ENCODE measurements around the gene GFI1B. TPM values are rescaled to one million over a fixed set of nuclear protein-coding genes. Genes with fewer than 3 reads are reported as not detected.
A peak's percentile ranks its signal among the peaks of the same experiment; 100 is the strongest.
"Not testable (repeated sequence)": the region's sequence is repeated elsewhere in the genome, so short reads cannot be mapped to it uniquely, and the experiment has no call there.

Gene GFI1B
- polyA plus RNA-seq, 3 donors = 0.71 to 0.91 (median 0.78) TPM

DNA sequence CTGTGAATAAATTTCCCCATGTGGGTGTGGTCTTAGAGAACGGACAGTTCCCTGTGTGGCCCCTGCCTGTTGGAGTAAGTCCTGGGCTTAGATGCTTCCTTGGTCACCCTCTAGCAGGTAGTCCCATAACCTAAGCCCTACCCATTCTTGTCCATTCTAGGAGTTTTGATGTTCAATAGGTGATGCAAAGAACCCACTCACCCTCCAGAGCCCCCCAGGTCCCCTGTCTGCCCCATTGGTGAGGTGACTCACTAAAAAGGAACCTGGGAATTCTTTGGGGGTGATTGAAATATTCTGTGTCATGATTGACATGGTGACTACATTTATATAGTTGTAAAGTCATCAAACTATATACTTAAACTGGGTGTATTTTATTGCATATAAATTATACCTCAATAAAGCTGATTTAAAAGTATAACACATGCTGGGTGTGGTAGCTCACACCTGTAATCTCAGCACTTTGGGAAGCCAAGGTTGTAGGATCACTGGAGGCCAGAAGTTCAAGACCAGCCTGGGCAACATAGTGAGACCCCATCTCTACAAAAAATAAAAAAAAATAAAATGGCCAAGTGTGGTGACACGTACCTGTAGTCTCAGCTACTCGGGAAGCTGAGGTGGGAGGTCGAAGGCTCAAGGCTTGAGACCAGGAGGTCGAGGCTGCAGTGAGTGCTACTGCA, 31.6 kb downstream of the GFI1B start:
- no peak for DNase-seq

DNA sequence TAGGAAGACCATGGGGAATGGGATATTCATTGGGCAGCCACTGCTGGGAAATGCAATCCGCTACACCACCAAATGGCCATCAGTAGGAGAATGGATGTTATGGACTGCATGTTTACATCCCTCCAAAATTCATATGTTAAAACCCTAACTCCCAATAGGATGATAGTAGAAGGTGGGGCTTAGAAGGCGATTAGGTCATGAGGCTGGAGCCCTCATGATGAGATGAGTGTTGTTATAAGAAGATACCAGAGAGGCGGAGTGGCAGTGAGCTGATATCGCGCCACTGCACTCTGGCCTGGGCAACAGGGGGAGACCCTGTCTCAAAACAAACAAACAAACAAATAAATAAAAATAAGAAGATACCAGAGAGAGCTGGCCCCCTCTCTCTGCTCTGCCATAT, 36.2 kb downstream of the GFI1B start:
- no peak for DNase-seq

DNA sequence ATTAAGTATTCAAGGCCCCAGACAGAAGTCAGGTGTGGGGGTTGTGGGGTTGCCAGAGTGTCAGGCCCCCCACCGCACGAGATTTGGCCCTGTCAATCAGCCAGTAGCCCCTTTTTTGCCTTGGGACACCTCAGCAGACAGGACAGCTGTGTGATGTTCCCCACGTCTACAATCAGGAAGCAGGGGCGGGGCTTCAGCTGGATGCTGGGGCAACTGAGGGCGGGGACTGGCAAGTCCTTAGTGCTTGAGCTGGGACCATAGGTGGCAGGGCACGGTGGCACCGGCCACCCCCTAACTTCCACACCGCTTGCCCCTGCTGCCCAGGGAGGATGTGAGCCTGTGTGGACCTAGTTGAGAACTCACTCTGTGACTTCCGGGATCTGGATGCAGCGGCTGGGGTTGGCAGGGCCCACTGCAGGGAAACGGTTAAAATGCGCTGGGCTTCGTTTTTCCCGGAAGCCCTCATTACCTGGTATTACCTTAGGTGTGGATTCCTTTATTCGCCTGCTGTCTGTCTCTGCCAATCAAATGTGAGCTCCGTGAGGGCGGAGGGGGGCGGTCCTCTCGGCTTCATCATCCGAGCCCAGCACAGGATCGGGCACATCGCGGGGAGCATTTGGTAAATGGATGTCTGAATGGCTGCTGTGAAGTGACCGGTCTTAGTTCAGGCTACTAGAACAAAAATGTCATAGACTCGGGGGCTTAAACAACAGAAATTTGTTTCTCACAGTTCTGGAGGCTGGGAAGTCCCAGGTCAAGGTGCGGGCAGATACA, 44.8 kb downstream of the GFI1B start:
- DNase-seq = no peak

DNA sequence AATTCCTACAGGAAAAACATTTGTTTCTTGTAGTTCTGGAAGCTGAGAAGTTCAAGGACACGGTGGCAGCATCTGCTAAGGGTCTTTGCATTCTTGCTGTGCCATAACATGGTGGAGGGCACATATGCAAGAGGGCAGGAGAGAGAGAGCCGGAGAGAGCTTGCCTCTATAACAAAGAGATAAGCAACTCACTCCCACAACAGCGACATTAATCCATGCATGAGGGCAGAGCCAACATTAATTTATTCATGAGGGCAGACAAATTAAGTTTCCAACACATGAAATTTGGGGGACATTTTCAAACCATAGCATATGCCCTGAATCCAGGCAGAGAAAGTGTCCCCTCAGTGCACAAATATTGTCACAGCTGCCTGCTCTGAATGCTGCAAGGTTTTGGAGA, 47.9 kb downstream of the GFI1B start:
- DNase-seq = no peak

DNA sequence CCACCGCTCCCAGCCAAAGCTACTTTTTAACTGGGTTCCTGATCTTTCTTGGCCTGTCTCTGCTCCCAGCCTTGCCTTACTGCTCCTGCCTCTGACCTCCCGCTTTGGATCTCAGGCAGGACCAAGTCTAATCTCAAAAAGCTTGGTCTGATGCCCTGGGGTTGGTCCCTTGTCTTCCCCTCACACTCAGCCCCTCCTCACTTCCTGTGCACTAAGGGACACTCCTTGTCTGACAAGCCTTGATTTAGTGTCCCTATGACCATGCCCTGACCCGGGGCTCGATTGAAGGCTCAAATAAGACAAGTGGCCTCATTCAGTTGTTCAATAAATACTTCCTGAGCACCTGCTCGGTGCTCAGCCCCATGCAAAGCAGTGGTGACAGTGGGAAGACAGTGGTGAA, 48.6 kb downstream of the GFI1B start:
- DNase-seq = no peak

DNA sequence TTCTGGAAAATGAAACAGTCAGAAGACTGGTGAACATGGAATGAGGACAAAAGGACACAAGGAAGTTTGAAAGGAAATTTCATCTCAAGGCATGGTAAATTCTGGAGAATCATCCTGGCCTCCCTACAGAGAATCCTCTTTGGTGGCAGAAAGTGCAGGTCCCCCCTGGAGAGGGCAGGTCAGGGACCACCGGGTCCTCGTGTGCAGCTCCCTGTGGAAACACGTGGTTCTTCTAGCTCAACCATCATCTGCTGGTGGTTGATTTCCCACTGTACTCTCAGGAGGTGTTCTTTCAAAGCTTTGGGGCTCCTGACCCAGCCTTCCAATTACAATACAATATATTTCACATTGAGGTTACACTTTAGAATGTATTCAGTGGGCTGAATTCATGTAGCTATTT, 49.7 kb downstream of the GFI1B start:
- no peak for DNase-seq

DNA sequence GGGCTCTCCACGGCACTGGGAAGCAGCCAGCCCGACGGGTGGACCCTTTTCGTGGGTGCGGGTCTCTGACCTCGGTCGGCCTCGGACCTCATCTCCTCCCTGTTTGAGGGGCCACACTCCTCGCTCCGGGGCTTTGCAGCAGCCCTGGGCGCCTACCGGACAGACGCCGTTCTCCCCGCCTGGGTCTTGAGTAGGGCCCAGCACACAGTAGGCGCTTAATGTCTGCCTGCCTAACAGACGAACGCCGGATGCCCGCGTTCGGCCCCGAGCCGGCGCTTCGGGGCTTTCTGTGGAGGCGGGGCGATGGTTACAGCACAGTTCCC, 51.5 kb downstream of the GFI1B start:
- DNase-seq = no peak

DNA sequence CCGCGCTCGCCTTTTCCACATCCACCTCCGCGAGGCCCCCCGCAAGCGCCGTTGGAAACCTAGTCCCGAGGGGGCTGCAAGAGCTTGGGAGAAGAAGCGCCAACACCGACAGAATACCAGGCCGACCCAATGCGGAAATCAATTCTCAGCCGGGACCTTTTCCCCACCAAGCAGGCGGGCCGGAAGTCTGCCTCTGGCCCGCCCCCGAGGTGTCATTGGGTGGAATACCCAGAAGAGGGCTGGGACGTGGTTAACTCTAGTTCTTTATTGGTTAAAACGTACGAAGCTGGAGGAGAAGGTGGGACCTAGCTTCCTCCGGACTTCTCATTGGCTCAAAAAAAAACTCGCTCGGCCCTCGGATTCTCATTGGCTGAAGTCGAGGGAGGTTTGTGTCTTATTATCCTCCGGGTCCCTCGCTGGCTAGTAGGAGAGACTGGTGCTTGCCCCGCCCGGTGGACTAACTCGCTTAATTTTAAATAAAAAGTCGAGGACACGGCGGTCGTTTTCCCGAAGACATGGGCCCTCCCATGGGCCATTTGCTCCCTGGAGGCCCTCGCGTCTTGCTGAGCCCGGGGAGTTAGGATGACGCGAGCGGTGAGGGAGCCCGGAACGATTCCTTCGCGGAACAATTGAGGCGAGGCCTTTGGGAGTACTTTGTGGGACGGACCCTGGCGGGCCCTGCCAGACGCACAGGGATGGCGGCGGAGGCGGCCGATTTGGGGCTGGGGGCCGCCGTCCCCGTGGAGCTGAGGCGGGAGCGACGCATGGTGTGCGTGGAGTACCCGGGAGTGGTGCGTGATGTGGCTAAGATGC, 52.0 kb downstream of the GFI1B start, which contains the start of gene GTF3C5:
GTF3C5 (plus strand) TSS at position 681 of the 813 bp plus-strand sequence; CDS start at position 696, 15 bp downstream.
- DNase-seq = peak; percentile 99

DNA sequence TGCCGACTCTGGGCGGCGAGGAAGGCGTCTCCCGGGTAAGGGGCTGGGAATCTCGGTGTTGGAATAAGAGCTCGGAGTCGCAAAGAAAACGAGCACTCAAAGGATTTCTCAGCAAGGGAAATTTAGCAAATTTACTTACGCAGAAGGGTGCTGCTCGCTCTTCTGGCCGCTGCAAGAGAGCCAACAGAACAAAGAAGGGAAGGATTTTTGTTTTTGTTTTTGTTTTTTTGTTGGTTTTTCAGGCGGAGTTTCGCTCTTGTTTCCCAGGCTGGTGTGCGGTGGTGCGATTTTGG, 52.6 kb downstream of the GFI1B start:
- no peak for DNase-seq

DNA sequence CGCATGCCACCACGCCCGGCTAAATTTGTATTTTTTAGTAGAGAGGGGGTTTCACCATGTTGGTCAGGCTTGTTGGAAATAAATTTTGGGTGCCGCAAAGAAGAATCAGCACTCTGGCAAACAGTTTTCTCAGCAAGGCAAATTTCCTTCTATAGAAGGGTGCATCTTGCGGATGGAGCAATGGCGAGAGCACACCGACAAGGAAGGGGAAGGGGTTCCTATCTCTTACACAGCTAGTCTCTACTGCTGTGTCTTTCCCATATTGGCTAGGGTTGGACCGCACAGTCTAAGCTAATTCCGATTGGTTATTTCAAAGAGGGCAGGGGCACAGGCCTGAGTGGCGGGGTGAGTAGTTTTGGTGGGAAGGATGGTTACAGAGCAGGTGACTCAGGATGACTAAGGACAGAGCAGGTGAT, 53.0 kb downstream of the GFI1B start:
- no peak for DNase-seq

DNA sequence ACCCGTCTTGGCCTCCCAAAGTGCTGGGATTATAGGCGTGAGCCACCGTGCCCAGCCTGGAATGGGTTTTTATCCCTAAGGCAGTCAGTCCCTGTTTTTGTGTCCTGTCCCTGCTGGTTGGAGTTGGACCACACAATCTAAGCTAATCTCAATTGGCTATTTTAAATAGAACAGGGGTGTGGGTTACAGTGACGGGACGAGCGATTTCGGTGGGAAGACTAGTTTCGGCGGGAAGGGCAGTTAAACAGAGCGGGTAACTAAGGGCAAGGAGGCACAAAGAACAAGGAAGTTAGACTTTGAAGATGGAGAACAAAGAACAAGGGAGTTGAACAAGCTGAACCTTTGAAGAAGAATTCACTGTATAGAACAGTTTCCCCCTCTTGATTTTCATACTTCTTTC, 53.7 kb downstream of the GFI1B start:
- no peak for DNase-seq

DNA sequence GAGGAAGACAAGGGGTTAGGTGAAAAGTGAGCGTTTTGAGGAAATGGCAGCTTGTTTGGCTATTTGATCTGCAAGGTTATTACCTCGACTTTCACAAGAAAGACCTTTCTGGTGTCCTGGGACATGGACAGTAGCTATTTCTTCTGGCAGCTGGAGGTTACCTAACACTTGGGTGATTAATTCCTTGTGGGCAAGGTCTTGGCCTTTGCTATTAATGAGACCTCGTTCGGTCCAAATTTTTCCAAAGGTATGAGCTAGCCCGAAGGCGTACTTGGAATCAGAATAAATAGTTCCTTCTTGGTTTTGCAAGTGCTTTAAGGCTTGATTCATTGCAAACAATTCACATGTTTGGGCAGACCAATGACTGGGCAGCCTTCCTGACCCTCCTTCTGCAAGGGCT, 57.2 kb downstream of the GFI1B start:
- DNase-seq = no peak

DNA sequence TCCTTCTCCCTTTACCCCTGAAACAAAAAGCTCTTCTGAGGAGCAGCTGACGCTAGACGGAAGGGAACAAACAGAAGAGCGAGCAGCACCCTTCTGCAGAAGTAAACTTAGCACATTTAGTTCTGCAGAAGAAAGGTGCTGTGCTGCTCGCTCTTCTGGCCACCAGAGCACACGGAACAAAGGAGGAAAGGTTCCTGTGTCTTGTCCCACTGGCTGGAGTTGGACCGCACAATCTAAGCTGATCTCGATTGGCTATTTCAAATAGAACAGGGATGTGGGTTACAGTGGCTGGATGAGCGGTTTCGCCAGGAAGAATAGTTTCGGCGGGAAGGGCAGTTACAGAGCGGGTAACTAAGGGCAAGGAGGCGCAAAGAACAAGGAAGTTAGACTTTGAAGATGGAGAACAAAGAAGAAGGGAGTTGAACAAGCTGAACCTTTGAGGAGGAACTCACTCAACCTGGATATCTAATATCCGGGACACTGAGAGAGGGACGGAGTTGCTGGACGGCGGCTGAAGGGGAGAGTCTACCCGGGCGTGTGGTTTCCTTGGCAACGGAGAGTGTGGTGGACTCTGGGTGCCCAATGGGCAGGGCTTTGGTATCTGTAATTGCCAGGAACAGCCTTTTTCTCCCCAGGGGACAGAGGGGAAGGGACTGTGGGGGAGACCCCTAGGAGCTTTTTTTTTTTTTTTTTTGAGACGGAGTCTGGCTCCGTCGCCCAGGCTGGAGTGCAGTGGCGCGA, 59.5 kb downstream of the GFI1B start:
- DNase-seq = peak; percentile 52

DNA sequence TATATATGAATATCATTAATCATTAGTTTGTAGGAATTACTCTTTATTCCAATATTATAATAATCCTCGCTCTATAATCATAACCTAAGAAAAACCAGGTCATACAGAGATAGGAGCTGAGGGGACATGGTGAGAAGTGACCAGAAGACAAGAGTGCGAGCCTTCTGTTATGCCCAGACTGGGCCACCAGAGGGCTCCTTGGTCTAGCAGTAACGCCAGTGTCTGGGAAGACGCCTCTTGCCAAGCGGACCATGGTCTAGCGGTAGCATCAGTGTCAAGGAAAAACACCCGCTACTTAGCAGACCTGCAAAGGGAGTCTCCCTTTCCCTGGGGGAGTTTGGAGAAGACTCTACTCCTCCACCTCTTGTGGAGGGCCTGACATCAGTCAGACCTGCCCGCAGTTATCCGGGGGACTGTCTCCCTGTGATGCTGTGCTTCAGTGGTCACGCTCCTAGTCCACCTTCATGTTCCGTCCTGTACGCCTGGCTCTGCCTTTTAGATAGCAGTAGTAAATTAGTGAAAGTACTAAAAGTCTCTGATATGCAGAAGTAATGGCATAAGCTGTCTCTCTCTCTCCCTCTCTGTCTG, 62.5 kb downstream of the GFI1B start:
- not testable (repeated sequence) for DNase-seq

Other genes starting within 250 kb of the GFI1B start
- 1 to 10 TPM; 4.5 to 5.1 (median 5.1) TPM for gene AK8, start 100.4 kb upstream of the GFI1B start, polyA plus RNA-seq (ENCODE audit: insufficient read length in 3 of 3)
- gene SPACA9, start 99.8 kb upstream of the GFI1B start, polyA plus RNA-seq (ENCODE audit: insufficient read length in 3 of 3) = 10 to 100 TPM in 1 of 3 donors, 1 to 10 TPM in 2; 8.9 to 10.8 (median 9.6) TPM
- gene TSC1, start 34.1 kb upstream of the GFI1B start, polyA plus RNA-seq (ENCODE audit: insufficient read length in 3 of 3) = 10 to 100 TPM; 38.3 to 67.8 (median 56.3) TPM
- 10 to 100 TPM; 77.0 to 79.8 (median 77.9) TPM for gene GTF3C5, start 52.3 kb downstream of the GFI1B start, polyA plus RNA-seq (ENCODE audit: insufficient read length in 3 of 3)
- 1 to 10 TPM; 4.0 to 4.1 (median 4.0) TPM for gene CEL, start 83.3 kb downstream of the GFI1B start, polyA plus RNA-seq (ENCODE audit: insufficient read length in 3 of 3)
- 10 to 100 TPM; 40.4 to 42.7 (median 41.5) TPM for gene RALGDS, start 142.5 kb downstream of the GFI1B start, polyA plus RNA-seq (ENCODE audit: insufficient read length in 3 of 3)
- gene GBGT1, start 185.2 kb downstream of the GFI1B start, polyA plus RNA-seq (ENCODE audit: insufficient read length in 3 of 3) = 1 to 10 TPM; 1.9 to 3.1 (median 3.0) TPM
- gene OBP2B, start 230.6 kb downstream of the GFI1B start, polyA plus RNA-seq (ENCODE audit: insufficient read length in 3 of 3) = under 1 TPM; 0.14 to 0.41 (median 0.32) TPM